NCI-H748 (cell line): ENCODE results near the gene GPR150.

Source experiments
- DNase-seq: peaks from one replicate; lab custom pipeline; 2025; ENCODE audit not compliant: unreplicated experiment; lab: John Stamatoyannopoulos, UW

GPR150 gene

DNA sequence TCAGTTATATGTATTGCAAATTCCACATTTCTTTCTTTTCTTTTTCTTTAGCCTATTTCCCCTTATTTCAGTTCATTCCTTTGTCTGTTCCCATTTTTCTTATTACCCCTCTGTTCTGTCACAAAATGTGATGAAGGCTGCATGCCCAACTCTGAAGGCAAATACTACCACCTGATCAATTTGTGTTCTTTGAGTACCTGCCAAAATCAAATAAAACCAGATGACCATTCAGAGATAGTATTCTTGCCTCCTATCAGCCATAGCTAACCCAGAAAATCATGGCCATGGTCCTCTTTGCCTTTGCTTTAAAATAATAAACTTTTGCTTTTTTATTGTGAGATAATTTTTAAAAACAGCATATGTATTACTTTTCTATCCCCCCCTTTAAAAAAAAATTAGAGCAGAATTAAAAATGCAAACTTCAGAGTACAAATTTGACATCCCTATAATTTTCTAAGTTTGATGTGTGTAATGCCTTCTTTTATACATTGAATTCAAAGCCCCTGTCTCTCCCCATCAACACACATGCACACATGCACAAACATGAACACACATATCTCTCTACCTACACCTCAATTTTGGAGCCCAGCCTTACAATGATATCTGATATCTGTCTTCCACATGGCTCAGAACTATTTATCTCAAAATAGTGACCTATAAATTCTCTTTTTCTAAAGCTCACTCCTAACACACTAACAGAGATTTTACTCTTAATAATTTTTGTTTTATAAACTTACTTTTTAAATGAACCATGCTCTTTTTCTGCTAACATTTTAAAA lies 30.1 kb downstream of the GPR150 start:
- DNase-seq = no peak

DNA sequence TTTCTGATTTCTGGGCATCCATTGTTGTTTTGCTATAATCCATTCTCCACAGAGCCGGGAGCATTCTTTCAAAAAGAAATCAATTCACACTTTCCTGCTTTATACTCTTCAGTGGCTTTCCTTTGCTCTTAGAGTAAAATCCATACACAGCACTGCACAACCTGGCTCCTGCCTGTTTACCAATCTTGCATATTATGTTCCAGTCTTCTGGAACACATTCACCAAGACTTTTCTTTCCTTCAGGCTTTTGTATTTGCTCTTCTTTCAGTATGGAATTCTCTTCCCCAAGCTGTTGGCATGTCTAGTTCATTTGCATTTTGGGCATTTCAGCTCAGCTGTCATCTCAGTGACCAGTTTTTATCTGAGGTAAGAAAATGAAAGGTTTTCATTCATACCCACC lies 33.0 kb downstream of the GPR150 start:
- DNase-seq = no peak

DNA sequence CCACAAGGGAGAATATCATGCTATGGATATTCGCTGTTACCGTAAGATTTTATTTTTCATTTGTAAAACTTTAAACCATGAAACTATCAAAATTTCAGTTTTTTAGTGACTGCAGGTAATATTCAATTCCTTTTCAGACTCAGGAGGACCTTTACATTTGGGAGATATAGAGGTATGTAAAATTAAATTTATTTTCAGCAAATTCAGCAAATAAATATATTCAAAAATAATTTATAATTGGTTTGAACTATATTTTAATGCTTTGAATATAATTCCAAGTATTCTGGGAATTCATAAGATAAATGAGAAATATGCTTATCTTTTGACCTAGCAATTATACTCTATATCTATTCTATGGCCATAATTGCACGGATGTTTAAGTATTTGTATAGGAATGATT lies 34.3 kb downstream of the GPR150 start:
- DNase-seq = no peak

DNA sequence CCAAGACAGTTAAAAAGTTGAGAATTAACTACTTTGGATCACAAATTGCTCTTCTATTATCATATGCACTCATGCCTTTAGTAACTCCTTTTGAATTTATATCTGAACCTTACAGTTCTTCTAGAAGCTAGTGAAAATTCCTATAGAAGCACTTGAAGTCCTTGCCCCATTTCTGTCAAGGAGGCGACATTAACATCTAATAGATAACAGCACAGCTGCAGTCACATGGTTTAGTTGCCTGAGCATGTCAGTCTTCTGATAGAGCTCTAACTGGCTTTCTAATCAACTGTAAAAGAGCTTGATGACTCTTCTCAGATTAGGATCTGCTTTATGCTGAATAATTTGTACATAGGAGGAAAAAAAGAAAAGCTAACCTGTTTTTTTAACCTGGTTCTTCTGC lies 35.7 kb downstream of the GPR150 start:
- DNase-seq = no peak

DNA sequence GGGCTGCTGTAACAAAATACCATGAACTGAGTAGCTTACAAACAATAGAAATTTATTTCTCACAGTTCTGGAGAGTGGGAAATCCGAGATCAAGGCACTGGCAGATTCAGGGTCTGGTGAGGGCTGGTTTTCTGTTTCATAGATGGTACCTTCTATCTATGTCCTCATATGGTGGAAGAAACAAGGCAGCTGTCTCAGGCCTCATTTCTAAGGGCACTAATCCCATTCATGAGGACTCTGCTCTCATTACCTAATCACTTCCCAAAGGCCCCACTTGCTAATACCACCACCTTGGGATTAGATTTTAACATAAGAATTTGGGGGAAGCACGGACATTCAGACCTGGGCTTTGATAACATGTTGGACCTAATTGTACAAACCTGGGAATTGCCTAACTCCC lies 40.2 kb downstream of the GPR150 start:
- no peak for DNase-seq

DNA sequence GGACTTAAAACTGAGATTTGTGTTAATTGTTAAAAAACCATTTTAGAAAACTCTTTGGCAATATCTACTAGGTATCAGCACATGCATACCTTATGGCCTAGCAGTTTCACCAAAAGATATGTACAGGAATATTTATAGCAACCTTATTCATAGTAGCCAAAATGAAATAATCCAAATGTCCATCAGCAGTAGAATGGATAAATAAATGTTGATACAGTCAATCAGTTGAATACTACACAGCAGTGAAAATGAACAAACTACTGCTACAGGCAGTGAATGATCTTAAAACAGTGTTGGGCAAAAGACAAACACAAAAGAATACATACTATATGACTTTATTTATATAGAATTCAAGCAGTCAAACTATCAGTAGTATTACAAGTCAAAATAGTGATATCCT lies 43.1 kb downstream of the GPR150 start:
- DNase-seq = no peak

DNA sequence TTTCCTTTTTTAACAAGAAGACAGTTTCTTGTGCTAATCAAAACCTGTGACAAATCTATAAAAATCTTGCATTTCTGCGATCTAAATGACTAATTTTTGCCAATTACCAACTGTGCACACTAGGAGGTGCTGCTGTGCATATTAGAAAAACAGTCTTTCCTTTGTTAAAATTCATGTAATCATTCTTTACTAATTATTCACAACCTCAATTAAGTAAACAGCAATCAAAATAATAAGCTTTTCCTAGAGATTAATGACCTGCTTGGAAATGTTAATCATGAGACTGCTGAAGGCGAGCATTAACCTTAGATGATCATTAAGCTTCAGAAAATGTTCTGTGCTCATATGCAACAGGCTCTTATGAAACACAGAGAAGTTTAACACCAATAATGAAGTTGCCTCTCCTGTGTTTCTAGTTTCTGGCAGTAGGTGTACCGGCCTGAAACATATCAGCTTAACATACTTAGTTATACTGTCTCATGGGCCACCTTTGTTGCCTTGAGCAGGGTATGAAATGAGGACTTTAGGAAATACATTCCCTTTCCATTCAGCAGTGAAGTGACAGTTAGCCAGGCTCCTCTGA lies 44.4 kb downstream of the GPR150 start:
- peak; percentile 20 for DNase-seq

DNA sequence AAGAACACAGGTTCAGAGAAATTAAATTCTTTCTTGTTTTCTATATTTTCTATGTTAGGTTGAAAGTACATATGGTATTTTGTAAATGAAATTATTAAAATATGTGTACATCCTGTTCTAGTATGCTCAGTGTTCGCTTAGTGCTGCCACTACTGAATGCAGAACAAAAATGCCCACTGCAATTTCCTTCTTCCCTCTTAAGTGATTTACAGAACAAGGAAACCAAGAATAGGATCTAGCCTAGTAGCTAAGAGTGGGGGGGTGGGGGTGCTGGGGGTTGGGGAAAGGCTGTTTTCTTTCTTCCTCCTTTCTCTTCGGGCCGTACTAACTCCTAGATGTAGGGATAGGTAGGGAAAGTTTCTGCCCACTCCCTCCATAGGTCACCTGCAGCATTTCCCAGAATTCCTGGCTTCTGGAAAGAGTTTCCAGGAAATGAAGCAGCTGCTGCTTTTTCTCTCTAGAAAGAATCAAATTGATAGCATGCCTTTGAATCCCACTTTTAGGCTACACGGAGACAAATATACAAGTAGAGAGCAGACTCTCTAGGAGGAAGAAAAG lies 47.3 kb downstream of the GPR150 start:
- no peak for DNase-seq

DNA sequence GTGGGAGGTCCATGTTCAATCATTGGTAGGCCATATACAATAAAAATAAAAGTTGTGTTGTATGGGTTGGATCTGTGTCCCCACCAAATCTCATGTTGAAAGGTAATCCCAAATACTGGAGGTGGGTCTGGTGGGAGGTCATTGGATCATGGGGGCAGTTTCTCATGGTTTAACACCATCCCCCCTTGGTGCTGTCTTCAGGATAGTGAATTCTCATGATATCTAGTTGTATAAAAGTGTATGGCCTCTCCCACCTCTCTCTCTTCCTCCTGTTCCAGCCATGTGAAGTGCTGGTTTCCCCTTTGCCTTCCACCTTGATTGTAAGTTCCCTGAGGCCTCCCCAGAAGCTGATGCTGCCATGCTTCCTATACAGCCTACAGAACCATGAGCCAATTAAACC lies 47.8 kb downstream of the GPR150 start:
- DNase-seq = no peak

DNA sequence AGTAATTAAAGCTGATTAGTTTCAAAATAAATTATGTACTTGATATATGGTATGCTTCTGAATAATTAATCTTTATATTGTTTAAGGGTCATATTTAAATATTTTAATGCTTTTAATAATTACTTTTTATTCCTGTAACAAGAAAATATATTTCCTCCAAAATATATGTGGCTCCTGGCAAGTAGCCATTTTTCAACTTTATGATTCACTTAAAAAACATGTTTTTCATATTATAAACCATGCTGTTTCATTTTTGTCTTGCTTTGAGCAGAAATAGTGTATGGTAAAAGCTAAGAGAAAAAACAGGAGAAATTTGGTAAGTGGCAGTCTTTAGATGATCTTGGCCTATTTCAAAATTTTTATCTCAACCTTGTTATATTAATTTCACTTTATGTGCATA lies 48.3 kb downstream of the GPR150 start:
- DNase-seq = no peak

DNA sequence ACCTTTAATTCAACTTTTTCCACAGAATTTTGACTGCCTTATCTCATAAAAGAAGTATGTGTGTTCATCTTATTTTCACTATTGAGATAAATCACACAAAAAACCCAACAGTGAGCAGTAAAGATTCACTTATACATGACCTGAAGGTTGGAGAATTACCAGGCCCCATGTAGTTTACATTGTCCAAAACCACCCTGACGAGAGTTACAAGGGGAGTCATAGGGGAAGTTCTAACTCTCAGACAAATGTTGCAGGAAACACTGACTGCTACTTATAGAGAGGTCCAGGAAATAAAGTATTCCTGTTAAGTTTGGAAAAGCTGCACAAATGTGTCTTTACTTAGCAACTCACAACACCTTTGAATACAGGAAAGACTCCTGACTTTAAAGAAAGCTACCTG lies 48.8 kb downstream of the GPR150 start:
- DNase-seq = no peak

DNA sequence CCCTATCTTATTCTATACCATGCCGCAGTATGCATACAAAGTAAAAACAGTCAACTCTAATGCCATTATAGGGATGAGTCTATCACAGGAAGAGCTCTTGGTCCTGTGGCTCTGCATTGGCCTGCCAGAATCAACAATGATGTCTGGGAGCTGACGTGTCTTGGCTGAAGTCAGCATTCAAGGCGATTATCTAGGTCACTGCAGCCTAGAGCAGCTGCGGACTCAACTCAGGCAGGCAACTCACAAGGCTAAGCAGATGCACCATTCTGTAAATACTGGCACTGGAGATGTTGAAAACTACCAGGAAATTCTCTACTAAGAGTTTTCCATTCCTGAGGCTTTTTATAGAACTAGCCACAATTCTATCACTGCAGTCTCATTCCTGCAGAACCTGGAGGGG lies 49.7 kb downstream of the GPR150 start:
- no peak for DNase-seq

DNA sequence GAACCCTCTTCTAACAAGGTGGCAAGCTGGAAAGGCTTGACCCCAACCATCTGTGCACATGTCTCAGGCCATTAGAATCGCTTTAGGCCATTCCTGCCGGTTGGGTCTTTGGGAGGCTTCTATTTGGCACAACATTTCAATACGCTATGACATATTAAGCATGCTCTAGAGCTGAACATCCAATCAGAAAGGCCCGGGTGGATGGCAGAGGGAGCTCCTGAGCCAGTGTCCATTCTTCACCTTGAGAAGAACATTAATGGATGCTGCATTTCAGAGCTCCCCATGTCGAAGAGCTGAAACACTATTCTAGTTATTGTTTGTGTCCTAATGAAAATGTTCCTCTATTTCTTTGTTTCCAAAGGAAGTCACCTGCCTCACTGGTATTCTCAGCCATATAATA lies 50.1 kb downstream of the GPR150 start:
- no peak for DNase-seq

DNA sequence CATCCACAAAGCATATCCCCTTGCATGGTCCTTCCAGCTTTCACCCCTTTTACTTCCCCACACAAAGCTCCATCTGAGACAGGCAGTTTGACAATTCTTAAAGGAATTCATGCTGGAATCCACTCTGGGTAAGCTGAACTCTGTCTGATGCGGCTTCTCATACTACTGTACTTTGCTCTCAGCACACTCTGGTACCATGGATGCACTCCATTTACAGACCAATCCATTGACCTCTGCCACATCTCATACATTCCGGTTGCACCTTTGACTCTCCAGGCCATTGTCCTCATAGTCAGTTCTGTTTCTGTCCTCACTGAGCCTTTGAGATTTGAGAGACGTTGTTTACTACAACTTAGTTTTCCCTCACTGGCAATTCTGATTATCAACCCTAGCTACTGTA lies 50.7 kb downstream of the GPR150 start:
- DNase-seq = no peak
